GM12878 (cell line): ENCODE measurements around the gene TCF7L2. TPM values are rescaled to one million over a fixed set of nuclear protein-coding genes. Genes with fewer than 3 reads are reported as not detected.

ENCODE experiments used
- ATAC-seq: fragments of 200-7000 bp; cut with Tn5 transposase; 3 replicates; pipeline ENCODE4 v1.9.1; 2020; ENCODE audit warnings: mild to moderate bottlenecking, moderate library complexity
- BruUV-seq: library from RNA; stranded (reverse); fragments of 400-500 nt; replicated peaks from 2 replicates; lab custom pipeline; 2021; lab: Mats Ljungman, UMichigan
- CTCF ChIA-PET: fragments of 300-600 bp; sonication (Branson Sonifier 250); formaldehyde crosslinking; extraction: SDS; loops from one replicate; lab custom pipeline; 2021; ENCODE audit warnings: inconsistent platforms; lab: Yijun Ruan, JAX
- POLR2A ChIA-PET: fragments of 350-600 bp; formaldehyde crosslinking; extraction: SDS; loops from one replicate; lab custom pipeline; 2021; ENCODE audit warnings: inconsistent platforms; lab: Charles Lee
- RAD21 ChIA-PET: fragments of 300-600 bp; sonication (Branson Sonifier 250); formaldehyde crosslinking; loops from one replicate; lab custom pipeline; 2023; ENCODE audit warnings: antibody characterized with exemption; ENCODE audit not compliant: unreplicated experiment; lab: Charles Lee
- SMC1A ChIA-PET: fragments of 300-600 bp; sonication (Branson Sonifier 250); formaldehyde crosslinking; loops from one replicate; lab custom pipeline; 2023; ENCODE audit not compliant: unreplicated experiment, uncharacterized antibody; lab: Charles Lee
- DNase-seq: peaks from one replicate; pipeline ENCODE4 v3.0.0-alpha.2; 2011; ENCODE audit warnings: low read depth, low spot score
- FAIRE-seq: peaks from 3 replicates; lab custom pipeline; 2011; peaks lifted over from hg19 to GRCh38; lab: Jason Lieb, UNC
- H2AFZ ChIP-seq: 2 replicates; pipeline ENCODE4 v1.6.0; 2011; ENCODE audit warnings: low read depth, low read length, control low read depth; ENCODE audit not compliant: control insufficient read depth
- H3K27ac ChIP-seq: 2 replicates; pipeline ENCODE4 v1.5.1; 2011; ENCODE audit warnings: control low read depth; ENCODE audit not compliant: control insufficient read depth, insufficient read depth
- H3K27me3 ChIP-seq, 2 experiments: replicated peaks in 1 of 2; 2 replicates each; pipeline versions ENCODE4 v1.6.0 to v1.6.1; 2011; ENCODE audit warnings: low read length in 1 of 2; ENCODE audit not compliant: control insufficient read depth in 2 of 2, insufficient read depth in 2 of 2
- H3K36me3 ChIP-seq, 2 experiments: 2 replicates each; pipeline ENCODE4 v1.5.1; 2011; ENCODE audit warnings: low read length in 1 of 2; ENCODE audit not compliant: control insufficient read depth in 2 of 2, insufficient read depth in 2 of 2
- H3K4me1 ChIP-seq: 2 replicates; pipeline ENCODE4 v1.6.1; 2011; ENCODE audit warnings: mild to moderate bottlenecking, low read length, moderate library complexity, mixed read lengths; ENCODE audit not compliant: control insufficient read depth, insufficient read depth
- H3K4me2 ChIP-seq: 2 replicates; pipeline ENCODE4 v1.6.0; 2011; ENCODE audit warnings: control low read depth; ENCODE audit not compliant: control insufficient read depth, insufficient read depth
- H3K4me3 ChIP-seq: fragments of 200-600 bp; sonication (generic); 2 replicates; pipeline ENCODE4 v1.5.1; 2016
- H3K79me2 ChIP-seq: 2 replicates; pipeline ENCODE4 v1.6.0; 2011; ENCODE audit warnings: low read length; ENCODE audit not compliant: control insufficient read depth, insufficient read depth
- H3K9ac ChIP-seq: 2 replicates; pipeline ENCODE4 v1.8.0; 2011; ENCODE audit warnings: low read length, control low read depth, mixed read lengths; ENCODE audit not compliant: control insufficient read depth, insufficient read depth
- H3K9me3 ChIP-seq: replicated peaks from 3 replicates; pipeline ENCODE4 v1.5.1; 2011; ENCODE audit warnings: mild to moderate bottlenecking, low read length; ENCODE audit not compliant: control insufficient read depth, insufficient read depth
- H4K20me1 ChIP-seq: 2 replicates; pipeline ENCODE4 v1.6.0; 2011; ENCODE audit not compliant: control insufficient read depth, insufficient read depth
- CHD1 ChIP-seq: IDR thresholded peaks from 2 replicates; pipeline ENCODE4 v1.6.1; 2012; ENCODE audit warnings: low read depth, low read length, improper control_type of control experiment
- HDAC6 ChIP-seq: fragments of 200-600 bp; sonication (generic); IDR thresholded peaks from one replicate; pipeline ENCODE4 v1.8.0; 2017; ENCODE audit warnings: antibody characterized with exemption; ENCODE audit not compliant: unreplicated experiment
- NFYA ChIP-seq: IDR thresholded peaks from 2 replicates; pipeline ENCODE4 v1.6.1; 2011; ENCODE audit warnings: low read depth, mild to moderate bottlenecking, low read length, improper control_type of control experiment, borderline replicate concordance
- NFYB ChIP-seq: IDR thresholded peaks from 2 replicates; pipeline ENCODE4 v1.6.1; 2011; ENCODE audit warnings: low read depth, mild to moderate bottlenecking, low read length, improper control_type of control experiment, moderate library complexity; ENCODE audit not compliant: insufficient read depth
- RAD21 ChIP-seq: IDR thresholded peaks from 2 replicates; pipeline ENCODE4 v1.6.1; 2011; ENCODE audit warnings: mild to moderate bottlenecking, low read depth, low read length, moderate library complexity; ENCODE audit not compliant: insufficient read depth
- RAD51 ChIP-seq: fragments of 450-650 bp; IDR thresholded peaks from 2 replicates; pipeline ENCODE4 v1.6.1; 2016; ENCODE audit warnings: moderate library complexity, mild to moderate bottlenecking, inconsistent platforms
- SREBF1 ChIP-seq: IDR thresholded peaks from 2 replicates; pipeline ENCODE4 v1.6.1; 2012; ENCODE audit warnings: mild to moderate bottlenecking, low read length
- WGBS: methylation state at CpG from one replicate; pipeline ENCODE4 v1.1.6; 2016; ENCODE audit warnings: low lambda C conversion rate; ENCODE audit not compliant: insufficient replicate concordance, insufficient coverage; ENCODE audit errors: missing lambda C conversion rate; 5-methylcytosine and 5-hydroxymethylcytosine counted together
- in situ Hi-C: fragments of 300-500 bp; cut with MboI; formaldehyde crosslinking; loops from 9 replicates; pipeline ENCODE4 v1.14.3; 2018; ENCODE audit warnings: mixed read lengths
- intact Hi-C: fragments of 100-400 bp; cut with micrococcal nuclease; formaldehyde crosslinking; loops from one replicate; pipeline ENCODE4 v1.14.2; 2022; ENCODE audit not compliant: unreplicated experiment
- polyA plus RNA-seq, 11 experiments: library from polyadenylated mRNA; depleted of rRNA in 4 of 11; unstranded in 6 of 11; stranded (reverse) in 5 of 11; fragments of >200 nt; fragmentation: Nextera tagmentation in 4 of 11; fragmentation: Illumina TruSeq in 1 of 11; extraction: Ambion mirVana in 4 of 11; extraction: Trizol in 1 of 11; gene quantifications; 1 replicate in 1 of 11; 2 replicates in 10 of 11; pipeline versions ENCODE4 v1.2.1 to v1.2.3, GENCODE V29; 2011 to 2016; ENCODE audit warnings: inconsistent platforms in 2 of 11, missing spikeins in 2 of 11, low read depth in 1 of 11
- total RNA-seq, 4 experiments: library from RNA; depleted of rRNA in 3 of 4; stranded (reverse); fragments of >200 nt in 3 of 4; fragmentation: Illumina TruSeq in 1 of 4; extraction: Trizol in 1 of 4; gene quantifications; 2 replicates each; pipeline versions ENCODE4 v1.2.1 to v1.2.3, GENCODE V29; 2013 to 2021

TCF7L2 gene
- total and polyA plus RNA-seq, 10 of the 15 experiments (the other 5 are each of a cell fraction or from before 2014, with no cell fraction given): 0.02 to 1.1 (median 0.35) TPM; not detected in 4

DNA sequence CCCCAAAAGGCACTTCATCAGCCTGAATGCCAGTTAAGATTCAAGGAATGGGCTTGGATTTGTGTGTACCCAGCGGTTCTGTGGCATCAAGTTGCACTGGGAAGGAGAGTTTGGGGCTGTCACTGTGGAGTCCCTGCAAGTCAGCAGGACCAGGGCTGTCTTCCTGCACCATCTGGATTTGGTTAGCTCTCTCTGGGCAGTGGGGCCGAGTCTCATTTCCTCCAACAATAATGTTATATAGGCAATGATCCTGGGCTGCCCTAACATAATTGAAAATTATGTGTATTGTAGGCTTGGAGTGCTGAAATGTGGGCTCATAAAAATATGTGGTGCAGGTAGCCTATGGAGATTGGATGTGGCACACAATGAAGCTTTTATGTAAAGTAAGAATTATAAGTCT, 87.2 kb downstream of the TCF7L2 start:
- intact Hi-C loops: no loop called here

DNA sequence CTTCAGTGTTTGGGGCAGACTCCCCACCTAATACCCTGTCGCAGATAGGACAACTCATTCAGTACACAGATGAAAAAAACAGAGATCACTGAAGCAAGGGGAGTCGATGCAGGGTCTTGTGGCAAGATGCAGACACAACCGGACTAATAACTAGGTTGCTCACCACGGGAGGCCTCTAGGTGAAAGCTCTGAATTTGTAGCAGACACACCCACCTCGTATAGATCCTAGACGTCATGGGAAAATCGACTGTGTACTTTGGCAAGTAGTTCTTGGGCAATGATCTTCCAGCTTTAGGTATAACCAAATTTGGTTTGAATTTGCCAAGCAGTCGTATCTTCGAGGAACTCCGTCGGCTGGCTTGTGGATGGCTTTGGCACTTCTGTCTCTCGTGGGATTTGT, 88.1 kb downstream of the TCF7L2 start:
- SMC1A ChIA-PET: no interaction called here
- RAD21 ChIA-PET: no interaction called here

More for the DNA sequence above, 87.2 kb downstream of the TCF7L2 start:
- H3K4me2 ChIP-seq: no peak overlapping the region
- ChIA-PET CTCF (no interaction called here), SMC1A (no interaction called here), POLR2A (no interaction called here), RAD21 (no interaction called here)
- TF ChIP-seq CHD1 (no peak), RAD21 (no peak), HDAC6 (no peak), NFYA (no peak)
- H3K27ac ChIP-seq: no peak overlapping the region
- H3K79me2 ChIP-seq: no peaks in the 10 kb centered on the region
- H3K9me3 ChIP-seq: no peaks in the 10 kb centered on the region
- ATAC-seq (no peak), FAIRE-seq (no peak), DNase-seq (no peak)
- no peaks in the 10 kb centered on the region; a peak in 2 of 4 replicates for H3K27me3 ChIP-seq
- H2AFZ ChIP-seq: no peak overlapping the region
- no peak overlapping the region for H3K9ac ChIP-seq
- no peaks in the 10 kb centered on the region for H3K4me1 ChIP-seq
- H4K20me1 ChIP-seq: no peaks in the 10 kb centered on the region
- in situ Hi-C loops: no loop called here
- no peaks in the 10 kb centered on the region for H3K36me3 ChIP-seq
- BruUV-seq: no TSS peak
- no peak overlapping the region for H3K4me3 ChIP-seq
- WGBS: 0% methylated on average over 2 of the region's 2 CpGs

More for the DNA sequence above, 88.1 kb downstream of the TCF7L2 start:
- CTCF ChIA-PET: no interaction called here
- in situ Hi-C loops: no loop called here
- DNase-seq: no peak
- no TSS peak for BruUV-seq
- FAIRE-seq: no peak
- Histone ChIP-seq H3K9ac (no peak overlapping the region), H3K27ac (no peak overlapping the region)
- no peak for ATAC-seq
- TF ChIP-seq NFYB (no peak), SREBF1 (no peak), RAD51 (no peak)
- TF ChIP-seq, all 136 proteins: peak for 0
- Histone ChIP-seq H3K4me2 (no peak overlapping the region), H3K27me3 (no peaks in the 10 kb centered on the region; a peak in 2 of 4 replicates), H3K9me3 (no peaks in the 10 kb centered on the region), H3K4me3 (no peak overlapping the region), H2AFZ (no peak overlapping the region), H4K20me1 (no peaks in the 10 kb centered on the region), H3K4me1 (no peaks in the 10 kb centered on the region), H3K79me2 (no peaks in the 10 kb centered on the region), H3K36me3 (no peaks in the 10 kb centered on the region)
- intact Hi-C loops: no loop called here
- WGBS: 46% methylated on average over 12 of the region's 12 CpGs
- POLR2A ChIA-PET: no interaction called here
